ENCODE data around the gene FLYWCH1.

GRCh38 chr16:2902337-2903130, 9.2 kb upstream of the FLYWCH1 start:
- no peak for TF ChIP-seq EZH2 (IDR thresholded peaks at IDR 0.05)
- no peak for TF ChIP-seq POLR2AphosphoS5 (IDR thresholded peaks at IDR 0.05; ENCODE audit: borderline replicate concordance, low read depth, low read length)
